Coronary artery (tissue), 2 donors: ENCODE data around the gene BAIAP2L1.

Source experiments
- DNase-seq: peaks from one replicate; pipeline ENCODE4 v3.0.0-alpha.2; 2017; ENCODE audit warnings: low spot score
- H3K27ac ChIP-seq, 2 donors: fragments of 200-600 bp; sonication (generic); one replicate each; pipeline ENCODE4 v1.5.1; 2016 to 2019
- H3K4me3 ChIP-seq: fragments of 200-600 bp; sonication (generic); 2 replicates; pipeline ENCODE4 v1.5.1; 2016; ENCODE audit warnings: mild to moderate bottlenecking, moderate library complexity
- CTCF ChIP-seq: fragments of 200-600 bp; sonication (generic); IDR thresholded peaks from one replicate; pipeline ENCODE4 v1.5.1; 2019; ENCODE audit warnings: antibody characterized with exemption

The BAIAP2L1 gene

GRCh38 chr7:98284335-98285036 lies 116.4 kb downstream of the BAIAP2L1 start:
- H3K4me3 ChIP-seq, result peak overlapping the region; percentile 99
- peak; percentile 93 for DNase-seq
- peak overlapping the region; percentile 93 to 100 for H3K27ac ChIP-seq
- TF ChIP-seq CTCF, result no peak

GRCh38 chr7:98283887-98284222 lies 117.0 kb downstream of the BAIAP2L1 start:
- Histone ChIP-seq H3K27ac (peak overlapping the region; percentile 93 to 100), H3K4me3 (peak overlapping the region; percentile 99)
- TF ChIP-seq CTCF, result no peak
- no peak for DNase-seq

GRCh38 chr7:98283127-98283886 lies 117.6 kb downstream of the BAIAP2L1 start:
- H3K27ac ChIP-seq, result peak overlapping the region; percentile 93 to 100
- H3K4me3 ChIP-seq, result peak overlapping the region; percentile 99
- no peak for TF ChIP-seq CTCF
- no peak for DNase-seq

- peak overlapping the region; percentile 93 to 100 for H3K27ac ChIP-seq
- no peak for TF ChIP-seq CTCF
Measured at GRCh38 chr7:98282703-98283102, 118.2 kb downstream of the BAIAP2L1 start.

GRCh38 chr7:98281757-98282606 lies 118.9 kb downstream of the BAIAP2L1 start:
- DNase-seq, result no peak
- TF ChIP-seq CTCF, result no peak
- H3K4me3 ChIP-seq, result peak overlapping the region; percentile 99
- H3K27ac ChIP-seq, result peak overlapping the region; percentile 93 to 100

More at GRCh38 chr7:98282703-98283102, 118.2 kb downstream of the BAIAP2L1 start:
- peak overlapping the region; percentile 99 for H3K4me3 ChIP-seq
- no peak for DNase-seq

- DNase-seq, result peak; percentile 93
- H3K4me3 ChIP-seq, result peak within 1 kb of the TSS; percentile 99
- TF ChIP-seq CTCF, result no peak
Measured at GRCh38 chr7:98280791-98281756, 119.8 kb downstream of the BAIAP2L1 start, which contains the start of gene BRI3. Gene BRI3, plus strand, starts transcription at chr7:98281686. Its CDS starts 110 bp downstream, at chr7:98281796.

More at GRCh38 chr7:98280791-98281756, 119.8 kb downstream of the BAIAP2L1 start, which contains the start of gene BRI3:
- H3K27ac ChIP-seq, result peak within 1 kb of the TSS; percentile 93 to 100
